Type B pancreatic cell (in vitro differentiated cells): ENCODE results near the gene LTV1. TPM values are rescaled to one million over a fixed set of nuclear protein-coding genes. Genes with fewer than 3 reads are reported as not detected.
"Not testable (repeated sequence)": the region's sequence is repeated elsewhere in the genome, so short reads cannot be mapped to it uniquely, and the experiment has no call there.

Experiments used
- DNase-seq: peaks from one replicate; pipeline ENCODE4 v3.0.0; 2021; ENCODE audit warnings: mixed read lengths; ENCODE audit not compliant: unreplicated experiment; ENCODE audit errors: extremely low spot score
- H3K27ac Mint-ChIP-seq: 2 replicates; pipeline ENCODE4 v1.8.0; 2021; ENCODE audit warnings: mild to moderate bottlenecking, mixed read lengths
- H3K27me3 Mint-ChIP-seq: 2 replicates; pipeline ENCODE4 v1.8.0; 2021; ENCODE audit warnings: mixed read lengths
- H3K36me3 Mint-ChIP-seq: 2 replicates; pipeline ENCODE4 v1.8.0; 2021; ENCODE audit warnings: mixed read lengths
- H3K4me1 Mint-ChIP-seq: one replicate; pipeline ENCODE4 v1.8.0; 2021; ENCODE audit warnings: mixed read lengths; ENCODE audit not compliant: unreplicated experiment
- H3K4me3 Mint-ChIP-seq: 2 replicates; pipeline ENCODE4 v1.8.0; 2021; ENCODE audit warnings: mild to moderate bottlenecking, mixed read lengths
- H3K9me3 Mint-ChIP-seq: 2 replicates; pipeline ENCODE4 v1.8.0; 2021; ENCODE audit warnings: mixed read lengths
- CTCF ChIP-seq: fragments of 200-600 bp; sonication (generic); conservative IDR thresholded peaks from 2 replicates; pipeline ENCODE4 v1.5.0; 2021; ENCODE audit warnings: antibody characterized with exemption, mild to moderate bottlenecking
- total RNA-seq: library from RNA; stranded (reverse); gene quantifications from 2 replicates; pipeline ENCODE4 v1.2.1, GENCODE V29; 2021; ENCODE audit warnings: low replicate concordance

Gene LTV1
- total RNA-seq, 1 donor from 2014 or later, result 24.2 TPM

- peaks cover 9% of the 10 kb centered on the region for H3K9me3 Mint-ChIP-seq
- H3K27ac Mint-ChIP-seq, result no peak within 1 kb of the TSS
- H3K4me1 Mint-ChIP-seq, result no peaks in the 10 kb centered on the region
- peaks cover 45% of the 10 kb centered on the region for H3K36me3 Mint-ChIP-seq
- no peaks in the 10 kb centered on the region for H3K27me3 Mint-ChIP-seq
- DNase-seq, result no peak
- no peak for TF ChIP-seq CTCF
- no peak within 1 kb of the TSS for H3K4me3 Mint-ChIP-seq
Measured at GRCh38 chr6:143864234-143864633, 21.1 kb downstream of the LTV1 start, which contains the start of gene ZC2HC1B. Gene ZC2HC1B (plus strand): TSS chr6:143864474. CDS start chr6:143864540, 66 bp downstream.

GRCh38 chr6:143867236-143867635, 24.1 kb downstream of the LTV1 start:
- Mint-ChIP-seq H3K4me1 (no peaks in the 10 kb centered on the region), H3K27me3 (no peaks in the 10 kb centered on the region), H3K9me3 (peaks cover 10% of the 10 kb centered on the region), H3K4me3 (no peak overlapping the region), H3K36me3 (peaks cover 33% of the 10 kb centered on the region), H3K27ac (no peak overlapping the region)
- TF ChIP-seq CTCF, result no peak
- DNase-seq, result no peak

- not testable (repeated sequence) for H3K27ac Mint-ChIP-seq, H3K4me3 Mint-ChIP-seq, DNase-seq, H3K4me1 Mint-ChIP-seq, H3K27me3 Mint-ChIP-seq
- Mint-ChIP-seq H3K9me3 (peaks cover 10% of the 10 kb centered on the region), H3K36me3 (peaks cover 33% of the 10 kb centered on the region)
Measured at GRCh38 chr6:143868808-143869207, 25.7 kb downstream of the LTV1 start.

GRCh38 chr6:143871202-143871730, 28.1 kb downstream of the LTV1 start:
- H3K27ac Mint-ChIP-seq, DNase-seq, H3K4me3 Mint-ChIP-seq, H3K27me3 Mint-ChIP-seq, H3K4me1 Mint-ChIP-seq: not testable (repeated sequence)
- Mint-ChIP-seq H3K9me3 (peaks cover 16% of the 10 kb centered on the region), H3K36me3 (peaks cover 17% of the 10 kb centered on the region)

- peaks cover 10% of the 10 kb centered on the region for H3K36me3 Mint-ChIP-seq
- H3K27ac Mint-ChIP-seq, result no peak overlapping the region
- DNase-seq, result no peak
- TF ChIP-seq CTCF, result no peak
- no peaks in the 10 kb centered on the region for H3K4me1 Mint-ChIP-seq
- H3K27me3 Mint-ChIP-seq, result no peaks in the 10 kb centered on the region
- peaks cover 16% of the 10 kb centered on the region for H3K9me3 Mint-ChIP-seq
- H3K4me3 Mint-ChIP-seq, result no peak overlapping the region
Measured at GRCh38 chr6:143872201-143872600, 29.1 kb downstream of the LTV1 start.

- H3K4me1 Mint-ChIP-seq, DNase-seq, H3K4me3 Mint-ChIP-seq, H3K27ac Mint-ChIP-seq, H3K27me3 Mint-ChIP-seq, H3K36me3 Mint-ChIP-seq: not testable (repeated sequence)
- H3K9me3 Mint-ChIP-seq, result peaks cover 16% of the 10 kb centered on the region
Measured at GRCh38 chr6:143873600-143873999, 30.5 kb downstream of the LTV1 start.

- not testable (repeated sequence) for H3K4me1 Mint-ChIP-seq, H3K9me3 Mint-ChIP-seq
Measured at GRCh38 chr6:143874503-143874902, 31.4 kb downstream of the LTV1 start.

More at GRCh38 chr6:143874503-143874902, 31.4 kb downstream of the LTV1 start:
- not testable (repeated sequence) for H3K27ac Mint-ChIP-seq, DNase-seq, H3K27me3 Mint-ChIP-seq, H3K4me3 Mint-ChIP-seq, H3K36me3 Mint-ChIP-seq
